T-helper 17 cell (primary cell): Measurements from ENCODE around the gene SYCN. TPM values are rescaled to one million over a fixed set of nuclear protein-coding genes. Genes with fewer than 3 reads are reported as not detected.
"Not testable (repeated sequence)": the region's sequence is repeated elsewhere in the genome, so short reads cannot be mapped to it uniquely, and the experiment has no call there.

Experiments
- ATAC-seq: fragments of 150-1000 bp; cut with Tn5 transposase; 2 replicates; pipeline ENCODE4 v1.10.0; 2021; ENCODE audit warnings: mild to moderate bottlenecking, moderate library complexity
- DNase-seq, 3 donors: peaks; one replicate each; pipeline versions ENCODE4 v3.0.0 to v3.0.0-alpha.2; 2020 to 2021
- H3K9me3 ChIP-seq: one replicate; pipeline ENCODE4 v1.7.0; 2013; ENCODE audit warnings: low read length, mild to moderate bottlenecking; ENCODE audit not compliant: control insufficient read depth, poor library complexity, severe bottlenecking
- H3K27ac Mint-ChIP-seq: one replicate; pipeline ENCODE4 v1.8.0; 2022; ENCODE audit warnings: mild to moderate bottlenecking, moderate library complexity, mixed read lengths
- H3K27me3 Mint-ChIP-seq: one replicate; pipeline ENCODE4 v1.8.0; 2022; ENCODE audit warnings: mixed read lengths
- H3K36me3 Mint-ChIP-seq: one replicate; pipeline ENCODE4 v1.8.0; 2022; ENCODE audit warnings: low read depth, mixed read lengths
- H3K4me1 Mint-ChIP-seq: one replicate; pipeline ENCODE4 v1.8.0; 2022; ENCODE audit warnings: mild to moderate bottlenecking, mixed read lengths
- H3K4me3 Mint-ChIP-seq: one replicate; pipeline ENCODE4 v1.8.0; 2022; ENCODE audit warnings: mild to moderate bottlenecking, moderate library complexity, mixed read lengths
- total RNA-seq, 4 donors: library from RNA in 2 of 4; stranded (reverse) in 2 of 4; gene quantifications; one replicate each; pipeline ENCODE4 v1.2.3 and lab custom pipeline; 2022 to 2026

The SYCN gene, protein sequence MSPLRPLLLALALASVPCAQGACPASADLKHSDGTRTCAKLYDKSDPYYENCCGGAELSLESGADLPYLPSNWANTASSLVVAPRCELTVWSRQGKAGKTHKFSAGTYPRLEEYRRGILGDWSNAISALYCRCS
- total RNA-seq (not detected), total RNA-seq (lab: John Stamatoyannopoulos, UW) (0 reads per million in 2 donors)

DNA sequence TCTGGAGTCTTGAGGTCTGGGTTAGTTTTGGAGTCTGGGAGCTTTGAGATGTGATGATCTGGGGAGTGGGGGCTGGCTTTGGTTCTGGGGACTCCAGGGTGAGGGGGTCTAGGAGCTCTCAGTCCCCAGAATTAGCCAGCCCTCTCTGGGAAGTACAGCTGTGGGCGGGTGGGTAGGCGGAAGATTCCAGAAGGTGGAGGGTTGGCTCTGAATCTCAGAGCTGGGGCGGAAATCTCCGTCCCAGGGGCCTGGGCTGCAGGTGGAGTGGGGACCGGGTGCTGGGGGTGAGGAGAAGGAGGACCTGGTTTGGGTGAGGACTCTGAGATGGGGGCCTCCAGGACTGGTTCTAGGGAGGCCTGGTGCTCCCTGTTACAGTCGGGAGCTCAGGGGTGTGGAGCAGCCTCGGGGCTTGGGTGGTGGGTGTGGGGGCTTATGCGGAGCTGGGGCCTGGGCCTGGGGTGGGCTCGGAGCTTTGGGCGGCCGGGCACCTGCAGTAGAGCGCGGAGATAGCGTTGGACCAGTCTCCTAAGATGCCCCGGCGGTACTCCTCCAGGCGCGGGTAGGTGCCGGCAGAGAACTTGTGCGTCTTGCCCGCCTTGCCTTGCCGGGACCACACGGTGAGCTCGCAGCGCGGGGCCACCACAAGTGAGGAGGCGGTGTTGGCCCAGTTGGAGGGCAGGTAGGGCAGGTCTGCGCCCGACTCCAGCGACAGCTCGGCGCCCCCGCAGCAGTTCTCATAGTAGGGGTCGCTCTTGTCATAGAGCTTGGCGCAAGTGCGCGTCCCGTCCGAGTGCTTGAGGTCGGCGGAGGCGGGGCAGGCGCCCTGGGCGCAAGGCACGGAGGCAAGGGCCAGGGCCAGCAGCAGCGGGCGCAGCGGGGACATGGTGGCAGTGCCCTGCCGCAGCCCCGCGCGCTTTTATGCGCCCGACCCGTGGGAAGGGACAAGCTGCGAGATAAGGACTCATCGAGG lies at the start of gene SYCN:
TSS of gene SYCN (minus strand) at position 892 of the 970 bp plus-strand sequence. CDS start at position 883, 9 bp downstream.
- ATAC-seq = no peak
- Mint-ChIP-seq H3K4me3 (no peak within 1 kb of the TSS), H3K36me3 (peaks cover 7% of the 10 kb centered on the region), H3K27me3 (peaks cover 69% of the 10 kb centered on the region), H3K27ac (peak within 1 kb of the TSS; percentile 70), H3K4me1 (peaks cover 10% of the 10 kb centered on the region)
- DNase-seq = no peak
- H3K9me3 ChIP-seq = no peaks in the 10 kb centered on the region

DNA sequence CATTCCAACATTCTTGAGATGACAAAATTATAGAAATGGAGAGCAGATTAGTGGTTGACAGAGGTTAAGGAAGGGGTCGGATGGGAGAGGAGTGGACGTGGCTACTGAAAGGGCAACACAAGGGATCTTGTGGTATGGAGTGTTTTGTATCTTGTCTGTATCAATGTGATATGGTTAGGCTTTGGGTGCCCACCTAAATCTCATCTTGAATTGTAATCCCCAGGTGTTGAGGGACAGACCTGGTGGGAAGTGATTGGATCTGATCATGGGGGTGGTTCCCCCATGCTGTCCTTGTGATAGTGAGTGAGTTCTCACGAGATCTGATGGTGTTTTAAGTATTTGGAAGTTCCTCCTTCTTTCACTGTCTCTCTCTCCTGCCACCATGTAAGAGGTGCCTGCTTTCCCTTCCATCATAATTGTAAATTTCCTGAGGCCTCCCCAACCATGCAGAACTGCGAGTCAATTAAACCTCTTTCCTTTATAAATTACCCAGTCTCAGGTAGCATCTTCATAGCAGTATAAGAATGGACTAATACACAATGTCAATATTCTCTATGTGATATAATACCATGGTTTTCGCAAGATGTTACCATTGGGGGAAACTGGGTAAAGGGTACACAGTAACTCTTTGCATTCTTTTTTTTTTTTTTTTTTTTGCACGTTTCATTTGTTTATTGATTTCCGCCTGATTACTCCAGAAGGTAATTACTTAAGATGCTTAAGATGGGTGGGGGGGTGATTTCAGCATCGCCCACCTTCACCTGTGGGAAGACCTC lies 49.5 kb upstream of the SYCN start:
- Mint-ChIP-seq H3K27ac (peak overlapping the region; percentile 67), H3K27me3 (peaks cover 20% of the 10 kb centered on the region), H3K36me3 (no peaks in the 10 kb centered on the region), H3K4me1 (peaks cover 16% of the 10 kb centered on the region), H3K4me3 (no peak overlapping the region)
- no peaks in the 10 kb centered on the region for H3K9me3 ChIP-seq
- ATAC-seq = no peak
- no peak for DNase-seq

DNA sequence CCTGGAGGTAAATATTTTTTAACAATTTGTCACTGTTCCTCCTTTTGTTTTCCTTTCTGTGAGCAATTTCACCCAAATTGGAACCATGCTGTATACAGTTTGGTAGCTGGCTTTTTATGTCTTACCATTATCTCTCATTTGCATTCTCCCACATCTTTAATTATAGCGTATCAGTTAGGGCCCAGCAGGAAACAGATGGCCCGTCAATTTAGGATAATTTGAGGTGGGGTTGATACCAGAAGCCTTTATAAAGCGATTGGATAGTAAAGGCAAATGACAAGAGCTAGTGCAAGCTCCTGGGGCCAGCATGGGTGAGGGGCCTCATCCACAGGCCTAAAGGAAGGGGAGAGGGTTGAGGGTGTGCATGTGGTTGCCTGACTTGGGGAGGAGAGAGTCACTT lies 48.4 kb upstream of the SYCN start:
- H3K36me3 Mint-ChIP-seq = no peaks in the 10 kb centered on the region
- ATAC-seq = no peak
- peaks cover 14% of the 10 kb centered on the region for H3K27me3 Mint-ChIP-seq
- H3K9me3 ChIP-seq = no peaks in the 10 kb centered on the region
- H3K27ac Mint-ChIP-seq = peak overlapping the region; percentile 67
- peaks cover 10% of the 10 kb centered on the region for H3K4me1 Mint-ChIP-seq
- no peak for DNase-seq
- H3K4me3 Mint-ChIP-seq = no peak overlapping the region

- peaks cover 14% of the 10 kb centered on the region for H3K27me3 Mint-ChIP-seq
- H3K4me1 Mint-ChIP-seq = peaks cover 13% of the 10 kb centered on the region
- DNase-seq (no peak), ATAC-seq (no peak)
- no peak overlapping the region for H3K4me3 Mint-ChIP-seq
- peak overlapping the region; percentile 67 for H3K27ac Mint-ChIP-seq
- H3K36me3 Mint-ChIP-seq = no peaks in the 10 kb centered on the region
- H3K9me3 ChIP-seq = no peaks in the 10 kb centered on the region
Observed at GRCh38 chr19:39251846-39252245, 47.8 kb upstream of the SYCN start.

- ATAC-seq (no peak), DNase-seq (no peak)
- no peaks in the 10 kb centered on the region for H3K36me3 Mint-ChIP-seq
- H3K4me3 Mint-ChIP-seq = no peak overlapping the region
- H3K9me3 ChIP-seq = no peaks in the 10 kb centered on the region
- no peak overlapping the region for H3K27ac Mint-ChIP-seq
- peaks cover 14% of the 10 kb centered on the region for H3K27me3 Mint-ChIP-seq
- peaks cover 13% of the 10 kb centered on the region for H3K4me1 Mint-ChIP-seq
Observed at GRCh38 chr19:39251081-39251480, 47.0 kb upstream of the SYCN start.

DNA sequence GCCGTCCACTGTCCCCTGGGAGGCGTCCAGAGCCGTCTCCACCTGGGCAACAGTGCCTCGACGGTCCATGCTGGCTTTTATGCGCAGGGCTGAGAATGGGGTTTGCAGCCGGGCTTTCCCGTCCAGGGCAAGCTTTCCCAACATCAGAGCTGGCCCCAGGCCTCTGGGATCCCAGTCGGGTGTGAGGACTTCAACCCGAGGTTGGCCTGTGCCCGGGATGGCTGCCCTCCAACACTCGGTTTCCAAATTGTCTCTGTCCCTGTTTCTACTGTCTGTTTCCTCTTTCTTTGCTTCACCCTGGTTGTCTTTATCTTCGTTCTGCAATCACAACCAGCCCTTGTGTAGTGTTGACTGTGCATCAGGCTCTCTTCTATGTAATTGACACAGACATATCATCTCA lies 44.7 kb upstream of the SYCN start, which contains the start of gene IFNL4:
TSS of gene IFNL4 (minus strand) at position 51 of the 400 bp plus-strand sequence.
- H3K36me3 Mint-ChIP-seq = no peaks in the 10 kb centered on the region
- H3K27ac Mint-ChIP-seq = no peak within 1 kb of the TSS

DNA sequence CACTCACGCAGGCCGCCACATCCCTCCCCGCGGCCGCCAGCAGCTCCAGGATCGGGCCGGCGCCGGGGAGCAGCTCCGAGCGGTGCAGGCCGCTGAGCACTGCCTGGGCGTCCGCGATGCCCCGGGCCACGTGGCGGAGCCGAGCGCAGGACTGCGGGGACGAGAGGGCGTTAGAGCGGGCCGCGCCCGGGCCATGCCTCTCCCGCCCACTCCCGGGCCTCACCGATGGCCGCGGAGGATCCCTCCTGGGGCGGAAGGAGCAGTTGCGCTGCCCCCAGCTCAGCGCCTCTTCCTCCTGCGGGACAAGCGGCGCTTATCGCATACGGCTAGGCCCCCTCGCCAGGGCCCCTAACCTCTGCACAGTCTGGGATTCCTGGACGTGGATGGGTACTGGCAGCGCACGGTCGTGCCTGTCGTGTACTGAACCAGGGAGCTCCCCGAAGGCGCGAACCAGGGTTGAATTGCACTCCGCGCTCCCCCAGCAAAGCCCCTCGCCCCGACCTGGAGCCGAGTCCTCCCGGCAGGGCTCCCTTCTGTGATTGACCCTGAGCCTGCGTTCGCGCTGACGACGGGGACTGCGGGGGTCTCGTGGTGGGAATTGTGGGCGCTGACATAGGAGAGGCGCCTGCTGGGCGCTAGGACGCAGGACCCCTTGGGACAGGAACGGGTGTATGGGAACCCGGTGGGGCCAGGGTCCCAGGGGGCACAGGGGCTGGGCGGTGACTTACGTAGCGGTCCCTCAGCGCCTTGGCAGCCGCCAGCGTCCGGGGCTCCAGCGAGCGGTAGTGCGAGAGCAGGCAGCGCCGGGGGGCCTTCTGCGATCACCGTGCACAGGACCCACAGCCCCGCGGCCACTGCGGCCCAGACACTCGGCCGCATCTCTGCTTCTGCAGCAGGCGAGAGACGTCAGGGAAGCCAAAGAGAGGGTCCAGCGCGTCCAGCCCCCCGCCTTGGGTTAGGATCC lies 43.9 kb upstream of the SYCN start:
- Mint-ChIP-seq H3K27ac (no peak overlapping the region), H3K4me3 (no peak overlapping the region), H3K36me3 (no peaks in the 10 kb centered on the region), H3K4me1 (peaks cover 16% of the 10 kb centered on the region), H3K27me3 (peaks cover 8% of the 10 kb centered on the region)
- no peaks in the 10 kb centered on the region for H3K9me3 ChIP-seq
- DNase-seq = no peak
- ATAC-seq = peak; percentile 65

More for the DNA sequence above, 44.7 kb upstream of the SYCN start, which contains the start of gene IFNL4:
- Mint-ChIP-seq H3K4me3 (peak within 1 kb of the TSS; percentile 31), H3K27me3 (peaks cover 16% of the 10 kb centered on the region), H3K4me1 (peaks cover 16% of the 10 kb centered on the region)
- DNase-seq (no peak), ATAC-seq (no peak)
- no peaks in the 10 kb centered on the region for H3K9me3 ChIP-seq

GRCh38 chr19:39246951-39247669 lies 43.0 kb upstream of the SYCN start:
- DNase-seq (no peak), ATAC-seq (peak; percentile 69)
- H3K4me1 Mint-ChIP-seq = peaks cover 10% of the 10 kb centered on the region
- no peaks in the 10 kb centered on the region for H3K36me3 Mint-ChIP-seq
- H3K4me3 Mint-ChIP-seq = peak overlapping the region; percentile 73
- no peaks in the 10 kb centered on the region for H3K9me3 ChIP-seq
- peaks cover 7% of the 10 kb centered on the region for H3K27me3 Mint-ChIP-seq
- H3K27ac Mint-ChIP-seq = no peak overlapping the region

DNA sequence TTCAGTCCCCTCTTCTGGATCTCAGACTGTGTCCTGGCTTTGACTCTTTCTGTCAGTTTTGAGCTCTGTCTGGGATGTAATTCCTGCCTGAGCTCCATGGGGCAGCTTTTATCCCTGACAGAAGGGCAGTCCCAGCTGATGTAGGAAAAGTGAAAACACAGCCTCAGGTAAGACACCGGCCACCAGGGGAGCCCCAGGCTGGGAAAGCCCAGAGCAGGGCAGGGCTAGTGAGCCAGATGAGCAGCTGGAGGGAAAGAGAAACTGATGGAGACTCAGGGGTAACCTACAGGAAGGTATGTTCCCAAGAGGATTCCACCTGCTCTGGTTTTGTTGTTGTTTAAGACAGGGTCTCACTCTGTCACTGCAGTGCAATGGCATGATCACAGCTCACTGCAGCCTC lies 41.1 kb upstream of the SYCN start:
- H3K27me3 Mint-ChIP-seq, H3K27ac Mint-ChIP-seq, H3K4me3 Mint-ChIP-seq, H3K4me1 Mint-ChIP-seq, H3K36me3 Mint-ChIP-seq, DNase-seq, H3K9me3 ChIP-seq: not testable (repeated sequence)
- ATAC-seq = peak; percentile 59

GRCh38 chr19:39244410-39245100 lies 40.5 kb upstream of the SYCN start, which contains the start of gene IFNL3:
IFNL3 (minus strand) TSS chr19:39245006; CDS start chr19:39244967, 39 bp downstream.
- ATAC-seq, H3K9me3 ChIP-seq, H3K4me3 Mint-ChIP-seq, H3K36me3 Mint-ChIP-seq, H3K27ac Mint-ChIP-seq, DNase-seq, H3K4me1 Mint-ChIP-seq: not testable (repeated sequence)
- peaks cover 13% of the 10 kb centered on the region for H3K27me3 Mint-ChIP-seq

GRCh38 chr19:39243741-39244140 lies 39.7 kb upstream of the SYCN start:
- not testable (repeated sequence) for DNase-seq, H3K4me3 Mint-ChIP-seq, H3K9me3 ChIP-seq, ATAC-seq, H3K4me1 Mint-ChIP-seq, H3K36me3 Mint-ChIP-seq, H3K27ac Mint-ChIP-seq
- peaks cover 13% of the 10 kb centered on the region for H3K27me3 Mint-ChIP-seq
